ENCODE measurements around the gene UMODL1. TPM values are rescaled to one million over a fixed set of nuclear protein-coding genes. Genes with fewer than 3 reads are reported as not detected.
"Not testable (repeated sequence)": the region's sequence is repeated elsewhere in the genome, so short reads cannot be mapped to it uniquely, and the experiment has no call there.

Gene UMODL1
- total and polyA plus RNA-seq, 4 donors, result 0.10 to 0.28 (median 0.14) TPM; not detected in 1

DNA sequence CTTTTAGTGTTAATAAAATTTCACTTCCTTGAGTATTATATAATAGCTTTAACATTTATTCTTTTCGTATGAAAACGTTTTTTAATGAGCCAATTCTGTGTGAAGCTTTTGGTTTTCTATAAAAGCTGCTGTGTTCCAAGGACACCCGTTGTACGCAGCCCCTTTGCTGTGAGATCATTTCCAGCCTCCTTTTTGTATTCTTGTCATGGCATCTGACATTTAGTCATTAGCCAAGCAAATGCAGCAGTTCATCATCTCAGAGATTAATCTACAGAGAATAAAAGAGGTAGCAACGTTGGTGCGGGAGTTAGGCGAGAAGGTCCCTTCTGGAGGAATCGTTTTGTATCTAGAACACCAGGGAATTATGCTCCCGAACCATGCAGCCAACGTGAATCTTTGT is 1.3 kb upstream of the UMODL1 start:
- no peaks in the 10 kb centered on the region for H3K9me3 ChIP-seq (ENCODE audit: control insufficient read depth in 4 of 4, insufficient read depth in 3 of 4, low read length in 3 of 4)
- peaks cover 0 to 9% (median 3%) of the 10 kb centered on the region in 3 donors for H3K27me3 ChIP-seq (ENCODE audit: control insufficient read depth in 3 of 3, insufficient read depth in 3 of 3, low read length in 2 of 3)
- ATAC-seq (ENCODE audit: insufficient read depth, low FRiP score), result no peak
- TF ChIP-seq, protein P1, sequence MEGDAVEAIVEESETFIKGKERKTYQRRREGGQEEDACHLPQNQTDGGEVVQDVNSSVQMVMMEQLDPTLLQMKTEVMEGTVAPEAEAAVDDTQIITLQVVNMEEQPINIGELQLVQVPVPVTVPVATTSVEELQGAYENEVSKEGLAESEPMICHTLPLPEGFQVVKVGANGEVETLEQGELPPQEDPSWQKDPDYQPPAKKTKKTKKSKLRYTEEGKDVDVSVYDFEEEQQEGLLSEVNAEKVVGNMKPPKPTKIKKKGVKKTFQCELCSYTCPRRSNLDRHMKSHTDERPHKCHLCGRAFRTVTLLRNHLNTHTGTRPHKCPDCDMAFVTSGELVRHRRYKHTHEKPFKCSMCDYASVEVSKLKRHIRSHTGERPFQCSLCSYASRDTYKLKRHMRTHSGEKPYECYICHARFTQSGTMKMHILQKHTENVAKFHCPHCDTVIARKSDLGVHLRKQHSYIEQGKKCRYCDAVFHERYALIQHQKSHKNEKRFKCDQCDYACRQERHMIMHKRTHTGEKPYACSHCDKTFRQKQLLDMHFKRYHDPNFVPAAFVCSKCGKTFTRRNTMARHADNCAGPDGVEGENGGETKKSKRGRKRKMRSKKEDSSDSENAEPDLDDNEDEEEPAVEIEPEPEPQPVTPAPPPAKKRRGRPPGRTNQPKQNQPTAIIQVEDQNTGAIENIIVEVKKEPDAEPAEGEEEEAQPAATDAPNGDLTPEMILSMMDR (IDR thresholded peaks at IDR 0.05; ENCODE audit: control extremely low read depth, extremely low read depth), result no peak
- no peaks in the 10 kb centered on the region for H3K36me3 ChIP-seq (ENCODE audit: control insufficient read depth in 4 of 4, insufficient read depth in 4 of 4, low read length in 4 of 4)
- H3K4me1 ChIP-seq (ENCODE audit: control insufficient read depth in 5 of 5, insufficient read depth in 5 of 5, low read length in 5 of 5), result no peaks in the 10 kb centered on the region
- H3K27ac ChIP-seq (ENCODE audit: low read depth in 1 of 2, low read length in 1 of 2), result no peak overlapping the region
- 67 to 83% methylated on average over 10 of the region's 10 CpGs for WGBS, 2 donors
- DNase-seq, result no peak
- no peak overlapping the region for H3K4me3 ChIP-seq
- H3K9ac ChIP-seq (ENCODE audit: insufficient read depth in 1 of 2, low read length in 2 of 2), result no peak overlapping the region

DNA sequence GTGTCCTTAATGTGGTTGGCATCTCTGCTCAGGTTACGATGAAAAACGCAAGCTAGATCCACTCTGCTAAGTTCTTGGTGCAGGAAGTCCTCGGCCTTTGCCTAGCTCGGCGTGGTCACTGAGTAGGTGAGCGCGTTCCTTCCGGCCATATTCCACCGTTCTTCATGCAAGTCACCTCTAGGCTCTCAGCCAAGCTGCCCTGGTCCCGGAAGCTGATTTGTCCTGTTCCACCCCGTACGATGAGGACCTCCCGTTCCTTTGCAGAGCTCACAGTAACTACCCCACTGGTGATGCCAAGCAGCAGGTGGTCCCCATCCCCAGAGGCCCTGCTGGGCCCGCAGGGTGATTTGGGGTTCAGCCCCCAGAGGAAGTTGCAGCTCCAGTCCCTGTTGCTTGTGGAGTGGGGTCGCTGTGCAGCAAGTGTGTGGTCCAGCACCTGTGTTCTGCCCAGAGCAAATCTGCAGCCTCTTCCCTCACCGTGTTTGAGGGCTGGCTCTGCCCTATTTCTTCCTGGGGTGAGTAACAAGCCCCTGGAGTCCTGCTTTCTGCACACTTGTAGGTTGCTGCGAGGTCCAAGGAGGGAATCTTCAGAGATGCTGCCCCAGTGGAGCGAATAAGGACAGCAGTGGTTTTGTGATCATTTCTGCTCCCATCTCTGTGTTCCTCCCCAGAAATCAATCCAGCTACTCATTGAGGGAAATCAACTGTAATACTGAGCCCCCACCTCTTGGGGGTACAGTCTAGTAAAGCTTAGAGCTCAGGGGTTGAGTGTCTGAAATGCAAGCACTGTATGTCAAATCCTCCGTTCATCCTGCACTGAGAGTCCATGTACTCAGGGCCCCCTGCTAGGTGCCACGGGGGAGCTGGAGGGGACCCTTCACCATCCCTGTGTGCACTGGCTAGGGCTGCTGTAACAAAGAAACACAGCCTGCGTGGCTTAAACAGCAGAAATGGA is 2.3 kb downstream of the UMODL1 start:
- TF ChIP-seq, protein P1 (IDR thresholded peaks at IDR 0.05; ENCODE audit: control extremely low read depth, extremely low read depth), result no peak
- H3K27me3 ChIP-seq (ENCODE audit: control insufficient read depth in 3 of 3, insufficient read depth in 3 of 3, low read length in 2 of 3), result peaks cover 0 to 9% (median 3%) of the 10 kb centered on the region in 3 donors
- no peak overlapping the region for H3K9ac ChIP-seq (ENCODE audit: insufficient read depth in 1 of 2, low read length in 2 of 2)
- ATAC-seq (ENCODE audit: insufficient read depth, low FRiP score), result no peak
- no peak for DNase-seq
- no peak overlapping the region for H3K4me3 ChIP-seq
- no peak overlapping the region for H3K27ac ChIP-seq (ENCODE audit: low read depth in 1 of 2, low read length in 1 of 2)
- H3K36me3 ChIP-seq (ENCODE audit: control insufficient read depth in 4 of 4, insufficient read depth in 4 of 4, low read length in 4 of 4), result no peaks in the 10 kb centered on the region
- 68% methylated on average over 21 of the region's 21 CpGs for WGBS, 2 donors
- no peaks in the 10 kb centered on the region for H3K4me1 ChIP-seq (ENCODE audit: control insufficient read depth in 5 of 5, insufficient read depth in 5 of 5, low read length in 5 of 5)
- no peaks in the 10 kb centered on the region for H3K9me3 ChIP-seq (ENCODE audit: control insufficient read depth in 4 of 4, insufficient read depth in 3 of 4, low read length in 3 of 4)

DNA sequence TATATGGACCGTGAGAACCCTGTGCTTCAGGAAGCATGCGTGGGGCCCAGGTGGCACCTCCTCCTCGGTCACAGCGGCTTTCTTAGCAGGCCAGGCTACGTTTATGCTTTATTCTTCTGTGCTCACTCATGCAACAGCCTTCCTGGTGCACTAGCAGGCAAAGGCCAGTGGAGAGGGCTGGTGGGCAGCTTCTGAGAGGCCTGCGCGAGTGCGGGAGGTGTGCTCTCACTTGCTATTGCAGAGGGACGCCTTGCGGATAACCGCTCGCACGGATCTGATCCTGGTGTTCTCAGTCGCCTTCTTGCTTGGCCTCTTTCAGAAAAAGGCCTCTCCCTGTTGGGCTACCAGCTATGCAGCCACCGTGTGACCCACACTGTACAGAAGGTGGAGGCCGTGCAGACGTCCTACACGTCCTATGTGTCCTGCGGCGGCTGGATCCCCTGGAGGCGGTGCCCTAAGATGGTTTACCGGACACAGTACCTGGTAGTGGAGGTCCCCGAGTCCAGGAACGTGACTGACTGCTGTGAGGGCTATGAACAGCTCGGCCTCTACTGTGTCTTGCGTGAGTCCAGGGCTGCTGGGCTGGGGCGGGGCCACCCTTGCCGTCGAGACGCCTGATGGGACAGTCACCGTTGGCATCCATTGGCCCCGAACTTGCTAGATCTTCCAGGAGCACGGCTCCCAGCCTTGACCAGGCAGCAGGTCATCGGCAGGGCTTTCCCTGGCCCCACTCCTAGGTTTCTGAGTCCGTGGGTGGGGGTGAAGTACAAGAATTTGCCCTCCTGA is 4.8 kb downstream of the UMODL1 start:
- WGBS, 2 donors, result 94 to 95% methylated on average over 35 of the region's 35 CpGs
- Histone ChIP-seq H3K9ac (ENCODE audit: insufficient read depth in 1 of 2, low read length in 2 of 2) (no peak overlapping the region), H3K27me3 (ENCODE audit: control insufficient read depth in 3 of 3, insufficient read depth in 3 of 3, low read length in 2 of 3) (peaks cover 0 to 3% (median 2%) of the 10 kb centered on the region in 3 donors), H3K36me3 (ENCODE audit: control insufficient read depth in 4 of 4, insufficient read depth in 4 of 4, low read length in 4 of 4) (no peaks in the 10 kb centered on the region), H3K4me3 (no peak overlapping the region), H3K4me1 (ENCODE audit: control insufficient read depth in 5 of 5, insufficient read depth in 5 of 5, low read length in 5 of 5) (no peaks in the 10 kb centered on the region), H3K9me3 (ENCODE audit: control insufficient read depth in 4 of 4, insufficient read depth in 3 of 4, low read length in 3 of 4) (no peaks in the 10 kb centered on the region), H3K27ac (ENCODE audit: low read depth in 1 of 2, low read length in 1 of 2) (no peak overlapping the region)
- ATAC-seq (ENCODE audit: insufficient read depth, low FRiP score) (no peak), DNase-seq (no peak)
- TF ChIP-seq, protein P1 (IDR thresholded peaks at IDR 0.05; ENCODE audit: control extremely low read depth, extremely low read depth), result no peak

DNA sequence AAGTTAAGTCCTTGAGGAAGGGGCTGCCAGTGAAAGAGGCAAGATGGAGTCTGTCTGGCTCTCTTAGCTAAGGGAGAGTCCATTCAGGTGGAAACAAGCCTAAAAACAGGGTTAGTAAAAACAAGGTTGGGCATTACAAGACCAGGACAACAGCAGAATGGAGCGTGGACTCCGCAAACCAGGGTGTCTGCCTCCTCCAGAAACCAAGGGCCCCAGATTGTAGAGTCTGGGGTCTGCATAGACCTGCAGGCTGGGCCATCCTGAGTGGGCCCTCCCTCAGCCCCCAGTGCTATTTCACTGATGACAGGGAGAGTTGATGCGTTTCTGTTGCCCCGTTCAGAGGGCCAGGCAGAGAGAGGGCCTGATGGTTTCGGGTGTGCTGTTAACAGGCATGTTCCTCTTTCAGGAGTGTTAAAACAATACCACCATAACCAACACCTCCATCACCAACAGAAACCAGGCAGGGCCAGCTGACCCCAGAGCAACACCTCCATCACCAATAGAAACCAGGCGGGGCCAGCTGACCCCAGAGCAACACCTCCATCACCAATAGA is 6.6 kb downstream of the UMODL1 start:
- not testable (repeated sequence) for DNase-seq; H3K9me3 ChIP-seq (ENCODE audit: control insufficient read depth in 4 of 4, insufficient read depth in 3 of 4, low read length in 3 of 4); H3K36me3 ChIP-seq (ENCODE audit: control insufficient read depth in 4 of 4, insufficient read depth in 4 of 4, low read length in 4 of 4); H3K27me3 ChIP-seq (ENCODE audit: control insufficient read depth in 3 of 3, insufficient read depth in 3 of 3, low read length in 2 of 3); H3K27ac ChIP-seq (ENCODE audit: low read depth in 1 of 2, low read length in 1 of 2); H3K9ac ChIP-seq (ENCODE audit: insufficient read depth in 1 of 2, low read length in 2 of 2); ATAC-seq (ENCODE audit: insufficient read depth, low FRiP score); H3K4me1 ChIP-seq (ENCODE audit: control insufficient read depth in 5 of 5, insufficient read depth in 5 of 5, low read length in 5 of 5); H3K4me3 ChIP-seq
- 88 to 89% methylated on average over 6 of the region's 6 CpGs for WGBS, 2 donors

DNA sequence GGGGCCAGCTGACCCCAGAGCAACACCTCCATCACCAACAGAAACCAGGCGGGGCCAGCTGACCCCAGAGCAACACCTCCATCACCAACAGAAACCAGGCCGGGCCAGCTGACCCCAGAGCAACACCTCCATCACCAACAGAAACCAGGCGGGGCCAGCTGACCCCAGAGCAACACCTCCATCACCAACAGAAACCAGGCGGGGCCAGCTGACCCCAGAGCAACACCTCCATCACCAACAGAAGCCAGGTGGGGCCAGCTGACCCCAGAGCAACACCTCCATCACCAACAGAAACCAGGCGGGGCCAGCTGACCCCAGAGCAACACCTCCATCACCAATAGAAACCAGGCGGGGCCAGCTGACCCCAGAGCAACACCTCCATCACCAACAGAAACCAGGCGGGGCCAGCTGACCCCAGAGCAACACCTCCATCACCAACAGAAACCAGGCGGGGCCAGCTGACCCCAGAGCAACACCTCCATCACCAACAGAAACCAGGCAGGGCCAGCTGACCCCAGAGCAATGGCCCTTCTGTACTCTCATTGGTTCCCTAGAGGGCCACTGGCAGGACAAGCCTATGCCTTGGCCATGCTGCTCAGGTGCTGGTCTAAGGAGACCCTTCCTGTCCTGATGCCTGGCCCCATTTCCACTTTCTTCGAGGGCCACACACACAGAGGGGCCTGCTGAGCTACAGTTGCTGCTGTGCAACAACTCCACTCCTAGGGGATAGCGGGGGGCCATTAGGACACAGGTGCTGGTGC is 7.3 kb downstream of the UMODL1 start:
- H3K27me3 ChIP-seq (ENCODE audit: control insufficient read depth in 3 of 3, insufficient read depth in 3 of 3, low read length in 2 of 3); DNase-seq; H3K27ac ChIP-seq (ENCODE audit: low read depth in 1 of 2, low read length in 1 of 2); H3K9me3 ChIP-seq (ENCODE audit: control insufficient read depth in 4 of 4, insufficient read depth in 3 of 4, low read length in 3 of 4); H3K9ac ChIP-seq (ENCODE audit: insufficient read depth in 1 of 2, low read length in 2 of 2); H3K4me3 ChIP-seq; ATAC-seq (ENCODE audit: insufficient read depth, low FRiP score); H3K4me1 ChIP-seq (ENCODE audit: control insufficient read depth in 5 of 5, insufficient read depth in 5 of 5, low read length in 5 of 5); H3K36me3 ChIP-seq (ENCODE audit: control insufficient read depth in 4 of 4, insufficient read depth in 4 of 4, low read length in 4 of 4): not testable (repeated sequence)
- WGBS, 2 donors, result 74 to 82% methylated on average over 6 to 8 of the region's 10 CpGs

Data from lung (tissue), 12 donors.